Brain microvascular endothelial cell (primary cell): Measurements from ENCODE around the gene CHCHD3.

ENCODE experiments used
- DNase-seq: peaks from one replicate; pipeline ENCODE4 v3.0.0-alpha.2; 2020
- H3K27ac ChIP-seq: fragments of 250-450 bp; sonication (Bioruptor Pico); 2 replicates; pipeline ENCODE4 v1.5.1; 2020; ENCODE audit warnings: mild to moderate bottlenecking, moderate library complexity
- H3K27me3 ChIP-seq: fragments of 250-450 bp; sonication (Bioruptor Pico); replicated peaks from 2 replicates; pipeline ENCODE4 v1.5.1; 2020; ENCODE audit warnings: mild to moderate bottlenecking
- H3K36me3 ChIP-seq: fragments of 250-450 bp; sonication (Bioruptor Pico); replicated peaks from 2 replicates; pipeline ENCODE4 v1.5.1; 2020; ENCODE audit warnings: mild to moderate bottlenecking
- H3K4me3 ChIP-seq: 2 replicates; pipeline ENCODE4 v1.5.1; 2011; ENCODE audit warnings: low read depth, mild to moderate bottlenecking, control low read depth, low read length, moderate library complexity
- CTCF ChIP-seq: IDR thresholded peaks from 2 replicates; pipeline ENCODE4 v1.5.1; 2011; ENCODE audit warnings: low read depth, mild to moderate bottlenecking, moderate library complexity, low read length, control low read depth, inconsistent platforms; ENCODE audit errors: missing control alignments
- in situ Hi-C: cut with HindIII; loops from 2 replicates; pipeline ENCODE4 v1.10.0; 2017; ENCODE audit warnings: low sequenced_read_pairs, low pct_ligation_motif_present

CHCHD3 gene

GRCh38 chr7:132804849-132805485 is 276.9 kb downstream of the CHCHD3 start:
- TF ChIP-seq CTCF = no peak
- no peaks in the 10 kb centered on the region for H3K36me3 ChIP-seq
- H3K27me3 ChIP-seq = no peaks in the 10 kb centered on the region
- no peak for DNase-seq
- in situ Hi-C loops = no loop called here
- no peak overlapping the region for H3K4me3 ChIP-seq
- H3K27ac ChIP-seq = no peak overlapping the region

GRCh38 chr7:132800522-132800921 is 281.4 kb downstream of the CHCHD3 start:
- TF ChIP-seq CTCF = no peak
- in situ Hi-C loops = no loop called here
- DNase-seq = no peak
- Histone ChIP-seq H3K27me3 (no peaks in the 10 kb centered on the region), H3K4me3 (no peak overlapping the region), H3K36me3 (no peaks in the 10 kb centered on the region), H3K27ac (no peak overlapping the region)

GRCh38 chr7:132799081-132799413 is 282.8 kb downstream of the CHCHD3 start:
- no peak for DNase-seq
- in situ Hi-C loops = no loop called here
- TF ChIP-seq CTCF = no peak
- Histone ChIP-seq H3K27ac (no peak overlapping the region), H3K36me3 (no peaks in the 10 kb centered on the region), H3K4me3 (no peak overlapping the region), H3K27me3 (no peaks in the 10 kb centered on the region)

GRCh38 chr7:132797152-132797551 is 284.7 kb downstream of the CHCHD3 start:
- TF ChIP-seq CTCF = no peak
- no peak overlapping the region for H3K27ac ChIP-seq
- in situ Hi-C loops = no loop called here
- no peak for DNase-seq
- no peaks in the 10 kb centered on the region for H3K27me3 ChIP-seq
- H3K36me3 ChIP-seq = no peaks in the 10 kb centered on the region
- H3K4me3 ChIP-seq = no peak overlapping the region

GRCh38 chr7:132793474-132793873 is 288.4 kb downstream of the CHCHD3 start:
- DNase-seq = no peak
- H3K27me3 ChIP-seq = no peaks in the 10 kb centered on the region
- no peak for TF ChIP-seq CTCF
- in situ Hi-C loops = no loop called here
- no peak overlapping the region for H3K4me3 ChIP-seq
- no peaks in the 10 kb centered on the region for H3K36me3 ChIP-seq
- H3K27ac ChIP-seq = no peak overlapping the region

GRCh38 chr7:132791036-132791435 is 290.9 kb downstream of the CHCHD3 start:
- no peak for DNase-seq
- TF ChIP-seq CTCF = no peak
- H3K36me3 ChIP-seq = no peaks in the 10 kb centered on the region
- no peak overlapping the region for H3K27ac ChIP-seq
- H3K27me3 ChIP-seq = no peaks in the 10 kb centered on the region
- in situ Hi-C loops = no loop called here
- H3K4me3 ChIP-seq = no peak overlapping the region
